Inflammatory macrophage treated with lipopolysaccharide for 1 hour (primary cell): ENCODE measurements around the gene GPR153.

ENCODE experiments used
- DNase-seq, 2 donors: peaks; one replicate each; pipeline ENCODE4 v3.0.0-alpha.2; 2020 to 2022

GPR153 gene

DNA sequence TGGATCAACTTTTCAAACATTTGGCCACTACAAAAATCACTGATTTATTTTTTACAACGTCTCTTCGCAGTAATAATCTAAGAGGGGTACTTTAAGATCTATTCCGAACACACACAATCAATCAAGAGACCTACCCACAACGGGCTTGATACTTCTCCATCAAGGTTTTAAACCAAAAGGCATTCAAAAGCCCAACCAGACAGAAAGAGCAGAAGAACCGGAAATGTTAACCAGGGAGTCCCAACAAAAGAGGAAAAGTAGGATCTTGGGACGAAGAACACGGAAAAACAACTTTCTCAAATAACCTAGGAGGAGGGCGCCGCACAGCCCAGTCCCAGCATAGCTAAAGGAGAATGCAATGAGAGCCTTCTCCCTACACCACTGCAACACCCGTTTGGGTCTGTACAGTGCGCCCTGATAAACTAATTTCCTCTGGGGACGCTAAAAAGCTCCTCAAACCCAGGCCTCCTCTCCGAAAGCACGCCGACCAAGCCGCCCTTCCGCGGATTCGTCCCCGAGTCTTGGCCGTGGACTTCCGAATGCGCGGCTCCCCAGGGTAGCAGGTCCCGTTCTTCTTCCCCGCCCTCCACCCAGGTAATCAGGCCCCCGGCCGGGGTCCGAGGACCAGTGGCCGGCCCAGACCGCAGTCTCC lies 62.1 kb downstream of the GPR153 start:
- DNase-seq, result no peak

DNA sequence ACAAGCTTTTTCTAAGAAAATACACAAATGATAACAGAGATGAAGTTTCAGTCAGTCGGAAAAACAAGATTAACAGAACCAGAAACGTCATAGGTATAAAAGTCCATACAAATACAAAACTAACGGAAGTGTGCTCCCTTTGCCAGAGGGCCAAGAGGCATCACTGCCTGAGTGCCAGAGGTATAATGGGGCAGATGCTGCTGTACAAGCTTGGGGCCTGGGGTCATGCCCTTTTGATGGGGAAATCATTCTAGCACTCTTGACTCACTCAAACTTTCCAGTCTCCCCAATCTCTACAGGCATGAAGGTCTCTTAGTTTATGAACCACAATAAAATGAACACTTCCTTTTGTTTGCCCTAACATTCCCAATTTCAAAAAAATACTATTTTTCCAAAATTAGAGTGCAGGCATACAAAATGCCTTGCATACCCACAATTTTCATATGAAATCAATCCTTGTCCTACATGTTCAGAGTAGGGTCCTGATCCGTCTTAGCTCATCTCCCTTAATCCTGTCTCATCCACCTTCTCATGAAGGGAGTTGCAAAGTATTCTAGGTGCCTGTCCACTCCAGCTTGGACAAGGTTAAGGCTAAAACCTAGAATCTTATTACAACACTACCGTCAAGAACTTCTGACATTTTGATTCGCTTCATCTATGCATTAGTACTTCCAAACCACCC lies 63.0 kb downstream of the GPR153 start:
- no peak for DNase-seq
